OCI-LY7 (cell line): ENCODE results near the gene CYB5R3. TPM values are rescaled to one million over a fixed set of nuclear protein-coding genes. Genes with fewer than 3 reads are reported as not detected.

Source experiments
- BruUV-seq: library from RNA; stranded (reverse); fragments of 400-500 nt; replicated peaks from 2 replicates; lab custom pipeline; 2021; lab: Mats Ljungman, UMichigan
- CTCF ChIA-PET: fragments of 300-600 bp; sonication (Branson Sonifier 250); formaldehyde crosslinking; loops from one replicate; lab custom pipeline; 2022; ENCODE audit warnings: antibody characterized with exemption; ENCODE audit not compliant: unreplicated experiment; lab: Charles Lee
- POLR2A ChIA-PET: fragments of 300-600 bp; sonication (Branson Sonifier 250); formaldehyde crosslinking; loops from one replicate; lab custom pipeline; 2022; ENCODE audit warnings: antibody characterized with exemption; lab: Charles Lee
- DNase-seq: peaks from one replicate; pipeline ENCODE4 v3.0.0-alpha.2; 2015; ENCODE audit warnings: low spot score
- H2AFZ ChIP-seq: fragments of 200-600 bp; sonication (generic), shearing (Covaris generic); 2 replicates; pipeline ENCODE4 v1.6.1; 2014; ENCODE audit warnings: mild to moderate bottlenecking, antibody characterized with exemption, low read length, moderate library complexity
- H3K27ac ChIP-seq: fragments of 200-600 bp; sonication (generic); 2 replicates; pipeline ENCODE4 v1.5.1; 2014; ENCODE audit warnings: mixed run types, low read depth, mild to moderate bottlenecking, moderate library complexity, low read length, inconsistent platforms; ENCODE audit not compliant: poor library complexity, severe bottlenecking
- H3K36me3 ChIP-seq: fragments of 200-600 bp; sonication (generic); 2 replicates; pipeline ENCODE4 v1.6.1; 2014; ENCODE audit warnings: mild to moderate bottlenecking, antibody characterized with exemption, low read length, moderate library complexity, mixed read lengths; ENCODE audit not compliant: insufficient read depth
- H3K4me1 ChIP-seq: fragments of 200-600 bp; sonication (generic); 2 replicates; pipeline ENCODE4 v1.5.1; 2014; ENCODE audit warnings: mild to moderate bottlenecking, low read length; ENCODE audit not compliant: insufficient read depth, poor library complexity, severe bottlenecking
- H3K4me2 ChIP-seq: fragments of 200-600 bp; sonication (generic); 2 replicates; pipeline ENCODE4 v1.6.1; 2014; ENCODE audit warnings: mild to moderate bottlenecking, low read length
- H3K4me3 ChIP-seq: fragments of 200-600 bp; sonication (generic); 2 replicates; pipeline ENCODE4 v1.5.1; 2014; ENCODE audit warnings: mild to moderate bottlenecking, low read depth, low read length; ENCODE audit not compliant: poor library complexity, severe bottlenecking
- H3K79me2 ChIP-seq: fragments of 200-600 bp; sonication (generic); 2 replicates; pipeline ENCODE4 v1.6.1; 2016; ENCODE audit warnings: low read depth, mild to moderate bottlenecking, low read length, moderate library complexity, mixed read lengths; ENCODE audit not compliant: insufficient read depth
- H3K9me2 ChIP-seq: fragments of 200-600 bp; sonication (generic); 2 replicates; pipeline ENCODE4 v1.6.1; 2016; ENCODE audit warnings: mild to moderate bottlenecking, low read length, mixed read lengths; ENCODE audit not compliant: insufficient read depth
- H3K9me3 ChIP-seq: fragments of 200-600 bp; sonication (generic); 2 replicates; pipeline ENCODE4 v1.6.1; 2014; ENCODE audit warnings: mild to moderate bottlenecking, mixed run types, low read length, mixed read lengths
- H4K20me1 ChIP-seq: fragments of 200-600 bp; sonication (generic); 2 replicates; pipeline ENCODE4 v1.6.1; 2014; ENCODE audit warnings: mild to moderate bottlenecking, antibody characterized with exemption, low read length, moderate library complexity, mixed read lengths; ENCODE audit not compliant: insufficient read depth
- EZH2phosphoT487 ChIP-seq: fragments of 200-600 bp; sonication (generic); IDR thresholded peaks from 2 replicates; pipeline ENCODE4 v1.6.1; 2018; ENCODE audit warnings: low read depth, borderline replicate concordance, mild to moderate bottlenecking, mixed run types, antibody characterized with exemption, low read length, moderate library complexity, mixed read lengths
- intact Hi-C: fragments of 100-400 bp; cut with micrococcal nuclease; formaldehyde crosslinking; loops from one replicate; pipeline ENCODE4 v1.10.0; 2022; ENCODE audit not compliant: unreplicated experiment
- total RNA-seq, 2 experiments: library from RNA; depleted of rRNA in 1 of 2; stranded (reverse); fragments of >200 nt in 1 of 2; shearing (Covaris generic) in 1 of 2; gene quantifications; 2 replicates each; pipeline ENCODE4 v1.2.3, GENCODE V29; 2014 to 2022
- TF ChIP-seq, protein P1 (sequence below): fragments of 200-600 bp; sonication (generic); conservative IDR thresholded peaks from 2 replicates; pipeline ENCODE4 v1.5.1; 2014; ENCODE audit warnings: mild to moderate bottlenecking, antibody characterized with exemption, low read length, moderate library complexity, mixed read lengths

Gene CYB5R3
- total RNA-seq, 2 experiments from 2014 or later: 38.0 to 68.9 TPM

DNA sequence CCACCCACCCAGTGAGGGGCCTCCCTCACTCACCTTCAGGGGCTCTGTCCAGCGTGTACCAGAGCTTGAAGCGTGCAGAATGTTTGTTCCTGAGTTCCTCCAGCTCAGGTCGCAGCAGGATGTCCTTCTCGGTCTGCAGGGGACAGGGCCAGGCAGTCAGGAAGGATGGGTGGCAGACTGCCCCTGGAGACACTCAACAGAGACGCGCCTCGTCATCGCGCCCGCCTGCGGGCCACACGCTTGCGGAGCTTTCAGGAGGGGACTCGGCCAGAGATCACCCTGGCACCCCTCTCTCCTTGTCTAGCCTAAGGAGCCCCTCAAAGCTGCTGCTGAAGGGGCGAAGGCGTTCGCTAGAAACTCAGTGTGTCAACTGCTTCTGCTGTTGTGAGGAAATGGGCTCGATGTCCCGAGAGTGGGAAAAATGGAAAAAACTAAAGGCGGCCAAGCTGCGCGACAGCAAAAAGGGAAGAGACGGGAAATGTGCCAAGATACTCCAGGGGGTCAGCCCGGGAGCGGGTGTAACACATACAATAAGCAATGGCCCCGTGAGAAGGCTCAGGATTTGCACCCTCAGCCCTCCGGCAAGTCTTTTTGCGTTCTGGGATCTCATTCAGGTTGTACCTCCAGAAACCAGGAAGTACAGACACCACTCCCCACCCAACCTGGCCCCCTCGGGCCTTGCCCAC is 25.3 kb downstream of the CYB5R3 start:
- no peaks in the 10 kb centered on the region for H3K9me2 ChIP-seq
- H2AFZ ChIP-seq: no peak overlapping the region
- H4K20me1 ChIP-seq: no peaks in the 10 kb centered on the region
- intact Hi-C loops: loop anchor here (1.0 to 5.0 kb wide), 3 partner anchors 25 to 138 kb away; partner anchors contain the start of gene CYB5R3
- no peaks in the 10 kb centered on the region for H3K79me2 ChIP-seq
- ChIA-PET CTCF (interaction anchor here (0.6 kb wide), 1 partner anchor 42 kb away, joined by 3 read pairs; no protein-coding TSS in a partner anchor), POLR2A (no interaction called here)
- TF ChIP-seq EZH2phosphoT487: no peak
- TF ChIP-seq, protein P1, sequence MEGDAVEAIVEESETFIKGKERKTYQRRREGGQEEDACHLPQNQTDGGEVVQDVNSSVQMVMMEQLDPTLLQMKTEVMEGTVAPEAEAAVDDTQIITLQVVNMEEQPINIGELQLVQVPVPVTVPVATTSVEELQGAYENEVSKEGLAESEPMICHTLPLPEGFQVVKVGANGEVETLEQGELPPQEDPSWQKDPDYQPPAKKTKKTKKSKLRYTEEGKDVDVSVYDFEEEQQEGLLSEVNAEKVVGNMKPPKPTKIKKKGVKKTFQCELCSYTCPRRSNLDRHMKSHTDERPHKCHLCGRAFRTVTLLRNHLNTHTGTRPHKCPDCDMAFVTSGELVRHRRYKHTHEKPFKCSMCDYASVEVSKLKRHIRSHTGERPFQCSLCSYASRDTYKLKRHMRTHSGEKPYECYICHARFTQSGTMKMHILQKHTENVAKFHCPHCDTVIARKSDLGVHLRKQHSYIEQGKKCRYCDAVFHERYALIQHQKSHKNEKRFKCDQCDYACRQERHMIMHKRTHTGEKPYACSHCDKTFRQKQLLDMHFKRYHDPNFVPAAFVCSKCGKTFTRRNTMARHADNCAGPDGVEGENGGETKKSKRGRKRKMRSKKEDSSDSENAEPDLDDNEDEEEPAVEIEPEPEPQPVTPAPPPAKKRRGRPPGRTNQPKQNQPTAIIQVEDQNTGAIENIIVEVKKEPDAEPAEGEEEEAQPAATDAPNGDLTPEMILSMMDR: no peak
- no peak overlapping the region for H3K4me3 ChIP-seq
- BruUV-seq: no TSS peak
- no peaks in the 10 kb centered on the region for H3K9me3 ChIP-seq
- peak overlapping the region; percentile 44 for H3K4me2 ChIP-seq
- peaks cover 27% of the 10 kb centered on the region for H3K4me1 ChIP-seq
- peaks cover 37% of the 10 kb centered on the region for H3K36me3 ChIP-seq
- no peak for DNase-seq
- H3K27ac ChIP-seq: peak overlapping the region; percentile 49

DNA sequence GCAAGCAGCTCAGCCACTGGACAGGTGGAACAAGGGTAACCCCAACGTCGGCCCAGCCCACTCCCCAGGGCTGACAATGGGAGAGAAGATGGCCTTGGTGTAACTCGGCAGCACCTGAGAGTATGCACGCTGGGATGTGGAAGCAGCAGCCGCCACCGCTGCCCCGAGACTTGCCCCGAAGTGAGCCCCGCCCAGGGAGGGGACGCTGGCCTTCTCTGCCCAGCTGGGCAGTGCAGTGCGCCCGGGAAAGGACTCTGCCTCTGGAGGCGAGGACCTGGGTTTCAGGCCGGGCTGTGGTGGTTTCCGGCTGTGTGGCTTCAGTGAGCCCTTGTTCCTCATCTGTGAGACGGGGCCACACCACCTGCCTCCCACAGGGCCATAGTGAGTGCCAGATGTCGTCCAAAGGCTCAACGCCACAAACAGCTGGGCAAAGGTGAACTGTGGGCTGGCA is 25.9 kb downstream of the CYB5R3 start:
- TF ChIP-seq, protein P1: no peak
- no peak for TF ChIP-seq EZH2phosphoT487
- no peaks in the 10 kb centered on the region for H4K20me1 ChIP-seq
- no peaks in the 10 kb centered on the region for H3K9me3 ChIP-seq
- no peak overlapping the region for H3K4me3 ChIP-seq
- intact Hi-C loops: loop anchor here (1.0 to 5.0 kb wide), 3 partner anchors 25 to 139 kb away; partner anchors contain the start of gene CYB5R3
- ChIA-PET POLR2A (no interaction called here), CTCF (interaction anchor here (0.6 kb wide), 1 partner anchor 41 kb away, joined by 3 read pairs; no protein-coding TSS in a partner anchor)
- no peak overlapping the region for H2AFZ ChIP-seq
- peak; percentile 80 for DNase-seq
- no TSS peak for BruUV-seq
- no peaks in the 10 kb centered on the region for H3K9me2 ChIP-seq
- H3K4me2 ChIP-seq: peak overlapping the region; percentile 44
- H3K27ac ChIP-seq: peak overlapping the region; percentile 49
- H3K36me3 ChIP-seq: peaks cover 35% of the 10 kb centered on the region
- no peaks in the 10 kb centered on the region for H3K79me2 ChIP-seq
- H3K4me1 ChIP-seq: peaks cover 27% of the 10 kb centered on the region
